Subcutaneous adipose tissue (tissue), 4 donors: Measurements from ENCODE around the gene TLNRD1. TPM values are rescaled to one million over a fixed set of nuclear protein-coding genes. Genes with fewer than 3 reads are reported as not detected.

ENCODE experiments used
- CTCF ChIP-seq: fragments of 450-650 bp; IDR thresholded peaks from one replicate; pipeline ENCODE4 v1.5.1; 2016; ENCODE audit warnings: low read depth, mild to moderate bottlenecking, control low read depth, antibody characterized with exemption, moderate library complexity
- total RNA-seq, 4 donors: library from RNA; depleted of rRNA; stranded (reverse); fragments of >200 nt; gene quantifications; one replicate each; pipeline ENCODE4 v1.1.0, GENCODE V29; 2016

TLNRD1 gene
- total RNA-seq, 4 donors from 2014 or later = 10.3 to 33.5 (median 11.9) TPM

GRCh38 chr15:81024265-81024872 lies 23.6 kb downstream of the TLNRD1 start:
- TF ChIP-seq CTCF = no peak

GRCh38 chr15:81024936-81025335 lies 24.2 kb downstream of the TLNRD1 start:
- TF ChIP-seq CTCF = no peak

- no peak for TF ChIP-seq CTCF
These were observed 25.1 kb downstream of the TLNRD1 start for GRCh38 chr15:81025721-81026370.

DNA sequence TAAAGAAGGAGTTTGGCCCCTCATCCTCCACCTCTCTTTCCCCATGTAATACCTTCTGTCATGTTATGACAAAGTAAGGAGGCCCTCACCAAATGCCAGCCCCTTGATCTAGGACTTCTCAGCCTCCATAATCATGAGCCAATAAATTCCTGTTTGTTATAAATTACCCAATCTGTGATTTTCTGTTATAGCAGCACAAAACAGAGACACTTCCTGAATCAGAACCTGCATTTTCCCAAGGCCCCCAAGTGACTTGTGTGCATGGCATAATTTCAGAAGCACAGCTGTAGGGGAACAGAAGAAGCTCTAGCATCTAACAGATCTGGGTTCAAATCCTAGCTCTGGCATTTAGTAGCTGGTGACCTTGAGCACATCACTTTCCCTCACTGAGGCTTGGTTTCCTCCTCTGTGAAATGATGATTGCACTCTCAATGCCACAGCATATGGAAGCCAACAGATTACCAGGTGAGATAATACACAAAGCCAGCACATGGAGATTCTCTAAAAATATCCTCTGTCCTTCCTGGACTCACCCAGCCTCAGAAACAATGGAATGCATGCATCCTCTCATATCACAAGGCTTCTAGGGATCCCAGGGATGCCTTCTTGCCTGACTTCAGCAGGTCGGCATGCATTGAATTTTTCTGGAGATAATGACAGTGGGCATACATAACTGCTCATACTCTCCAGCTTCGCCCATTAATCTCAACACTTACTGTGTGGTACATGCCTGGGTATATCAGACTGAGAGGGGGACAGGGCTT lies 26.3 kb downstream of the TLNRD1 start:
- TF ChIP-seq CTCF = no peak

GRCh38 chr15:81029414-81030300 lies 28.9 kb downstream of the TLNRD1 start:
- no peak for TF ChIP-seq CTCF

GRCh38 chr15:81030301-81030750 lies 29.6 kb downstream of the TLNRD1 start:
- no peak for TF ChIP-seq CTCF

- no peak for TF ChIP-seq CTCF
These were observed 30.5 kb downstream of the TLNRD1 start for GRCh38 chr15:81031203-81031602.
